ENCODE measurements around the gene DNAAF6. TPM values are rescaled to one million over a fixed set of nuclear protein-coding genes. Genes with fewer than 3 reads are reported as not detected.

DNAAF6 gene
- total and polyA plus RNA-seq, 2 experiments from 2014 or later: 0.06 TPM; not detected in 1

GRCh38 chrX:107207089-107207488, 678 bp downstream of the DNAAF6 start:
- no peak for DNase-seq (ENCODE audit: low read depth in 1 of 2, low spot score in 1 of 2)
- Histone ChIP-seq H3K36me3 (no peaks in the 10 kb centered on the region), H3K4me1 (ENCODE audit: low read depth) (no peaks in the 10 kb centered on the region), H3K27ac (no peak overlapping the region), H3K4me3 (no peak overlapping the region), H3K27me3 (no peaks in the 10 kb centered on the region), H3K9me3 (ENCODE audit: low read depth) (no peaks in the 10 kb centered on the region)
- TF ChIP-seq, protein P1, sequence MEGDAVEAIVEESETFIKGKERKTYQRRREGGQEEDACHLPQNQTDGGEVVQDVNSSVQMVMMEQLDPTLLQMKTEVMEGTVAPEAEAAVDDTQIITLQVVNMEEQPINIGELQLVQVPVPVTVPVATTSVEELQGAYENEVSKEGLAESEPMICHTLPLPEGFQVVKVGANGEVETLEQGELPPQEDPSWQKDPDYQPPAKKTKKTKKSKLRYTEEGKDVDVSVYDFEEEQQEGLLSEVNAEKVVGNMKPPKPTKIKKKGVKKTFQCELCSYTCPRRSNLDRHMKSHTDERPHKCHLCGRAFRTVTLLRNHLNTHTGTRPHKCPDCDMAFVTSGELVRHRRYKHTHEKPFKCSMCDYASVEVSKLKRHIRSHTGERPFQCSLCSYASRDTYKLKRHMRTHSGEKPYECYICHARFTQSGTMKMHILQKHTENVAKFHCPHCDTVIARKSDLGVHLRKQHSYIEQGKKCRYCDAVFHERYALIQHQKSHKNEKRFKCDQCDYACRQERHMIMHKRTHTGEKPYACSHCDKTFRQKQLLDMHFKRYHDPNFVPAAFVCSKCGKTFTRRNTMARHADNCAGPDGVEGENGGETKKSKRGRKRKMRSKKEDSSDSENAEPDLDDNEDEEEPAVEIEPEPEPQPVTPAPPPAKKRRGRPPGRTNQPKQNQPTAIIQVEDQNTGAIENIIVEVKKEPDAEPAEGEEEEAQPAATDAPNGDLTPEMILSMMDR (IDR thresholded peaks at IDR 0.05; ENCODE audit: low read depth, low read length): no peak

GRCh38 chrX:107207943-107208342, 1.5 kb downstream of the DNAAF6 start:
- Histone ChIP-seq H3K4me3 (no peak overlapping the region), H3K27me3 (no peaks in the 10 kb centered on the region), H3K9me3 (ENCODE audit: low read depth) (no peaks in the 10 kb centered on the region), H3K27ac (no peak overlapping the region), H3K36me3 (no peaks in the 10 kb centered on the region), H3K4me1 (ENCODE audit: low read depth) (no peaks in the 10 kb centered on the region)
- DNase-seq (ENCODE audit: low read depth in 1 of 2, low spot score in 1 of 2): no peak
- TF ChIP-seq, protein P1 (IDR thresholded peaks at IDR 0.05; ENCODE audit: low read depth, low read length): no peak

- no peak for DNase-seq (ENCODE audit: low read depth in 1 of 2, low spot score in 1 of 2)
- Histone ChIP-seq H3K27me3 (no peaks in the 10 kb centered on the region), H3K4me3 (no peak overlapping the region), H3K4me1 (ENCODE audit: low read depth) (no peaks in the 10 kb centered on the region), H3K27ac (no peak overlapping the region), H3K9me3 (ENCODE audit: low read depth) (no peaks in the 10 kb centered on the region), H3K36me3 (no peaks in the 10 kb centered on the region)
- TF ChIP-seq, protein P1 (IDR thresholded peaks at IDR 0.05; ENCODE audit: low read depth, low read length): no peak
Observed at GRCh38 chrX:107213477-107213876, 7.1 kb downstream of the DNAAF6 start.

DNA sequence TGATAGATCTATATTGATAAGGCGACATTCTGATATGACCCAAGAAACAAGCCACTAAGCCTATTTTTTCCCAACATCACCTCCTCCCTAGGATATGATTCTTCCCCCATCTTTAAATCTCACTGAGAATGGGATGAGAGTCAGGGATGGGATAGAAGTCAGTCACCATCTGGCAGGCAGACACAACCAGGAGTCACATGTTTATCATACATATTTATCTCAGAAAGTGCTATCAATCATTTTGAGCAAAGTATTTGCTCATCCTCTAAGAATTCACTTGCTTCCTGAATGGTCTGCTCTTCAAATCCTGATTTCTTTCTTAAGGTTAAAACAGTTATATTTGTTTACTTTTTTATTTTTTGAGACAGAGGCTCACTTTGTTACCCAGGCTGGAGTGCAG, 20.3 kb downstream of the DNAAF6 start:
- Histone ChIP-seq H3K4me1 (ENCODE audit: low read depth) (no peaks in the 10 kb centered on the region), H3K36me3 (no peaks in the 10 kb centered on the region), H3K27me3 (no peaks in the 10 kb centered on the region), H3K4me3 (no peak overlapping the region), H3K27ac (no peak overlapping the region), H3K9me3 (ENCODE audit: low read depth) (no peaks in the 10 kb centered on the region)
- TF ChIP-seq, protein P1 (IDR thresholded peaks at IDR 0.05; ENCODE audit: low read depth, low read length): no peak
- no peak for DNase-seq (ENCODE audit: low read depth in 1 of 2, low spot score in 1 of 2)

GRCh38 chrX:107227780-107228485, 21.5 kb downstream of the DNAAF6 start:
- Histone ChIP-seq H3K4me1 (ENCODE audit: low read depth) (no peaks in the 10 kb centered on the region), H3K36me3 (no peaks in the 10 kb centered on the region), H3K27me3 (no peaks in the 10 kb centered on the region), H3K9me3 (ENCODE audit: low read depth) (no peaks in the 10 kb centered on the region), H3K27ac (no peak overlapping the region), H3K4me3 (no peak overlapping the region)
- TF ChIP-seq, protein P1 (IDR thresholded peaks at IDR 0.05; ENCODE audit: low read depth, low read length): no peak
- no peak for DNase-seq (ENCODE audit: low read depth in 1 of 2, low spot score in 1 of 2)

All from cardiac muscle cell (in vitro differentiated cells and primary cell).